ENCODE results near the gene UNCX.

Gene UNCX

GRCh38 chr7:1285556-1286301 lies 53.1 kb downstream of the UNCX start:
- peaks cover 72% of the 10 kb centered on the region for H3K27me3 ChIP-seq
- H3K4me1 ChIP-seq: no peaks in the 10 kb centered on the region
- TF ChIP-seq CTCF (IDR thresholded peaks at IDR 0.05; ENCODE audit: low read depth, low read length): no peak
- H3K9me3 ChIP-seq: no peaks in the 10 kb centered on the region
- no peak overlapping the region for H3K4me3 ChIP-seq (ENCODE audit: low read depth, low read length)
- no peaks in the 10 kb centered on the region for H3K36me3 ChIP-seq
- DNase-seq: no peak

Measured in BE2C (cell line).